HepG2 (cell line): Measurements from ENCODE around the gene CDC25C. TPM values are rescaled to one million over a fixed set of nuclear protein-coding genes. Genes with fewer than 3 reads are reported as not detected.

Source experiments
- ARID4A ChIP-seq: sonication (generic); formaldehyde crosslinking; IDR thresholded peaks from 2 replicates; pipeline ENCODE4 v1.5.0; 2020; ENCODE audit warnings: mild to moderate bottlenecking, missing genetic modification reagents, borderline replicate concordance
- ATF2 ChIP-seq: sonication (generic); formaldehyde crosslinking; IDR thresholded peaks from 2 replicates; pipeline ENCODE4 v1.4.0; 2020; ENCODE audit warnings: missing genetic modification reagents
- BHLHE40 ChIP-seq: IDR thresholded peaks from 2 replicates; pipeline ENCODE4 v1.6.1; 2011; ENCODE audit warnings: low read length, improper control_type of control experiment
- CEBPG ChIP-seq: IDR thresholded peaks from 2 replicates; pipeline ENCODE4 v1.6.1; 2016
- CTCF ChIP-seq: sonication (generic); formaldehyde crosslinking; IDR thresholded peaks from 2 replicates; pipeline ENCODE4 v1.5.0; 2020; ENCODE audit warnings: mild to moderate bottlenecking, missing genetic modification reagents, moderate library complexity
- MXI1 ChIP-seq: IDR thresholded peaks from 3 replicates; pipeline ENCODE4 v1.6.1; 2012; ENCODE audit warnings: low read depth, low read length, inconsistent platforms, borderline replicate concordance
- NCOA5 ChIP-seq: sonication (generic); formaldehyde crosslinking; IDR thresholded peaks from 2 replicates; pipeline ENCODE4 v1.4.0; 2020; ENCODE audit warnings: missing genetic modification reagents
- RAD21 ChIP-seq: fragments of 450-650 bp; formaldehyde crosslinking; IDR thresholded peaks from 2 replicates; pipeline ENCODE4 v1.5.0; 2020; ENCODE audit warnings: mild to moderate bottlenecking
- SMAD9 ChIP-seq: sonication (generic); formaldehyde crosslinking; IDR thresholded peaks from 2 replicates; pipeline ENCODE4 v1.5.1; 2020; ENCODE audit warnings: mild to moderate bottlenecking, missing genetic modification reagents
- SMC3 ChIP-seq: IDR thresholded peaks from 2 replicates; pipeline ENCODE4 v1.6.1; 2011; ENCODE audit warnings: low read length, improper control_type of control experiment
- TEAD3 ChIP-seq: optimal IDR thresholded peaks from 2 replicates; pipeline ENCODE3; 2016; ENCODE audit warnings: borderline replicate concordance
- TFE3 ChIP-seq: IDR thresholded peaks from 2 replicates; pipeline ENCODE4 v1.6.1; 2016
- ZNF350 ChIP-seq: sonication (generic); formaldehyde crosslinking; IDR thresholded peaks from 2 replicates; pipeline ENCODE4 v1.4.0; 2020; ENCODE audit warnings: mild to moderate bottlenecking, low read depth, missing genetic modification reagents, borderline replicate concordance
- ZNF362 ChIP-seq: sonication (generic); formaldehyde crosslinking; IDR thresholded peaks from 2 replicates; pipeline ENCODE4 v1.4.0; 2020; ENCODE audit warnings: missing genetic modification reagents, mild to moderate bottlenecking, borderline replicate concordance
- ZNF546 ChIP-seq: sonication (generic); formaldehyde crosslinking; conservative IDR thresholded peaks from 2 replicates; pipeline ENCODE4 v1.8.1; 2023; ENCODE audit warnings: mild to moderate bottlenecking, missing genetic modification reagents
- ZNF614 ChIP-seq: IDR thresholded peaks from 2 replicates; pipeline ENCODE4 v1.6.1; 2018; ENCODE audit warnings: missing biosample characterization, missing genetic modification reagents, inconsistent platforms, borderline replicate concordance
- ZNF790 ChIP-seq: sonication (generic); formaldehyde crosslinking; IDR thresholded peaks from 2 replicates; pipeline ENCODE4 v1.8.0; 2022; ENCODE audit warnings: missing genetic modification reagents, mild to moderate bottlenecking, borderline replicate concordance
- polyA plus RNA-seq, 8 experiments: library from polyadenylated mRNA; depleted of rRNA in 3 of 8; stranded (reverse) in 7 of 8; unstranded in 1 of 8; fragments of >200 nt; fragmentation: Illumina TruSeq in 4 of 8; extraction: Trizol in 4 of 8; gene quantifications; 2 replicates each; pipeline versions ENCODE4 v1.2.1 to v1.2.3, GENCODE V29; 2011 to 2016; ENCODE audit warnings: low read depth in 4 of 8, missing spikeins in 1 of 8, mixed read lengths in 1 of 8; ENCODE audit not compliant: insufficient read depth in 1 of 8
- total RNA-seq, 5 experiments: library from RNA; depleted of rRNA; stranded (reverse); fragments of >200 nt; fragmentation: Illumina TruSeq; extraction: Trizol; gene quantifications; 2 replicates each; pipeline ENCODE4 v1.2.3, GENCODE V29; 2016; ENCODE audit warnings: low read depth in 1 of 5

The CDC25C gene
- total and polyA plus RNA-seq, 2 of the 13 experiments (the other 11 are each of a cell fraction or from before 2014, with no cell fraction given), result 17.7 to 27.6 TPM

GRCh38 chr5:138282920-138283742 is 48.5 kb downstream of the CDC25C start (continued):
- TF ChIP-seq ZNF350 (CRISPR knock-in tag), result 0 out of 2 replicates have a peak, but pooled peaks have one; percentile 28
- peak; percentile 30; the same call in 1 of the 2 replicates for TF ChIP-seq ZNF614 (CRISPR knock-in tag)
- TF ChIP-seq ZNF790 (CRISPR knock-in tag), result no peak
- TF ChIP-seq TEAD3 (CRISPR knock-in tag), result peak; percentile 91
- TF ChIP-seq RAD21, result peak; percentile 88
- no peak for TF ChIP-seq SMAD9 (CRISPR knock-in tag)
- peak; percentile 26; the same call in 1 of the 3 replicates for TF ChIP-seq MXI1
- TF ChIP-seq ZNF362 (CRISPR knock-in tag), result peak; percentile 44; the same call in 1 of the 2 replicates
- TF ChIP-seq ATF2, result 0 out of 2 replicates have a peak, but pooled peaks have one; percentile 21
- peak; percentile 73 for TF ChIP-seq BHLHE40
- TF ChIP-seq CTCF (CRISPR knock-in tag), result peak; percentile 86
- peak; percentile 30; the same call in 1 of the 2 replicates for TF ChIP-seq ARID4A (CRISPR knock-in tag)
- peak; percentile 96 for TF ChIP-seq SMC3
- no peak for TF ChIP-seq ZNF546
- TF ChIP-seq TFE3 (CRISPR knock-in tag), result no peak
- TF ChIP-seq CEBPG, result peak; percentile 14; the same call in 1 of the 2 replicates
- TF ChIP-seq NCOA5 (CRISPR knock-in tag), result no peak
